HCT116 (cell line): ENCODE results near the gene CADM3. TPM values are rescaled to one million over a fixed set of nuclear protein-coding genes. Genes with fewer than 3 reads are reported as not detected.

Source experiments
- ATAC-seq: fragments of 200-7000 bp; cut with Tn5 transposase; 2 replicates; pipeline ENCODE4 v1.9.1; 2020; ENCODE audit warnings: mild to moderate bottlenecking, moderate library complexity
- BruUV-seq: library from RNA; stranded (reverse); fragments of 400-500 nt; replicated peaks from 2 replicates; lab custom pipeline; 2021; lab: Mats Ljungman, UMichigan
- CTCF ChIA-PET: fragments of 300-600 bp; sonication (Branson Sonifier 250); formaldehyde crosslinking; loops from one replicate; lab custom pipeline; 2021; ENCODE audit warnings: antibody characterized with exemption; lab: Charles Lee
- POLR2A ChIA-PET: fragments of 300-600, 350-600 bp; sonication (Branson Sonifier 250); formaldehyde crosslinking; loops from one replicate; lab custom pipeline; 2021; ENCODE audit warnings: antibody characterized with exemption; lab: Charles Lee
- RAD21 ChIA-PET, 2 experiments: fragments of 300-600 bp; sonication (Branson Sonifier 250); formaldehyde crosslinking; loops; one replicate each; lab custom pipeline; 2023; ENCODE audit warnings: low total read pairs in 2 of 2; ENCODE audit not compliant: uncharacterized antibody in 2 of 2, unreplicated experiment in 2 of 2, low non-redundant PET in 1 of 2; lab: Charles Lee
- DNase-seq: peaks from one replicate; pipeline ENCODE4 v3.0.0-alpha.2; 2010; ENCODE audit warnings: low read depth, low spot score
- H2AFZ ChIP-seq: fragments of 200-600 bp; shearing (Covaris generic), sonication (generic); 2 replicates; pipeline ENCODE4 v1.6.1; 2017; ENCODE audit warnings: low read depth, mixed run types, mixed read lengths, antibody characterized with exemption, low read length; ENCODE audit not compliant: poor library complexity, severe bottlenecking
- H3K27ac ChIP-seq: 2 replicates; pipeline ENCODE4 v1.5.1; 2012; ENCODE audit warnings: low read depth, low read length
- H3K27me3 ChIP-seq: fragments of 200-600 bp; sonication (generic); 2 replicates; pipeline ENCODE4 v1.6.1; 2016; ENCODE audit warnings: mixed run types, low read length, mixed read lengths; ENCODE audit not compliant: insufficient read depth
- H3K36me3 ChIP-seq, 2 experiments: fragments of 200-500 bp in 1 of 2; fragments of 200-600 bp in 1 of 2; sonication (Bioruptor generic) in 1 of 2; sonication (generic) in 1 of 2; 2 replicates each; pipeline versions ENCODE4 v1.5.1 to v1.6.1; 2014 to 2016; ENCODE audit warnings: low read length in 2 of 2, inconsistent platforms in 1 of 2, mixed read lengths in 1 of 2, mixed run types in 1 of 2; ENCODE audit not compliant: insufficient read depth in 2 of 2, control insufficient read depth in 1 of 2
- H3K4me1 ChIP-seq, 2 experiments: fragments of 200-600 bp in 1 of 2; sonication (generic) in 1 of 2; 2 replicates each; pipeline versions ENCODE4 v1.5.1 to v1.6.1; 2012 to 2017; ENCODE audit warnings: low read length in 2 of 2, inconsistent platforms in 1 of 2, mild to moderate bottlenecking in 1 of 2, mixed read lengths in 1 of 2, mixed run types in 1 of 2, moderate library complexity in 1 of 2; ENCODE audit not compliant: insufficient read depth in 2 of 2, control insufficient read depth in 1 of 2
- H3K4me2 ChIP-seq: fragments of 200-600 bp; sonication (generic); 2 replicates; pipeline ENCODE4 v1.6.1; 2017; ENCODE audit warnings: mixed run types, low read length, mixed read lengths
- H3K4me3 ChIP-seq, 2 experiments: fragments of 200-600 bp in 1 of 2; sonication (generic) in 1 of 2; replicated peaks in 1 of 2; 2 replicates each; pipeline ENCODE4 v1.5.1; 2011 to 2016; ENCODE audit warnings: low read length in 2 of 2, control low read depth in 1 of 2, low read depth in 1 of 2, mild to moderate bottlenecking in 1 of 2, mixed read lengths in 1 of 2, mixed run types in 1 of 2
- H3K79me2 ChIP-seq: fragments of 200-600 bp; sonication (generic); 2 replicates; pipeline ENCODE4 v1.6.1; 2017; ENCODE audit warnings: mild to moderate bottlenecking, mixed run types, low read length, moderate library complexity, mixed read lengths; ENCODE audit not compliant: insufficient read depth
- H3K9ac ChIP-seq: fragments of 200-600 bp; sonication (generic); 2 replicates; pipeline ENCODE4 v1.6.1; 2016; ENCODE audit warnings: low read length, mixed read lengths
- H3K9me2 ChIP-seq: fragments of 200-600 bp; sonication (generic), shearing (Covaris generic); 2 replicates; pipeline ENCODE4 v1.6.1; 2017; ENCODE audit warnings: mixed run types, mild to moderate bottlenecking, moderate library complexity; ENCODE audit not compliant: insufficient read depth
- H3K9me3 ChIP-seq, 2 experiments: fragments of 200-500 bp in 1 of 2; fragments of 200-600 bp in 1 of 2; sonication (Bioruptor generic) in 1 of 2; sonication (generic) in 1 of 2; 2 replicates each; pipeline ENCODE4 v1.6.1; 2014 to 2017; ENCODE audit warnings: low read length in 2 of 2, mixed read lengths in 2 of 2, inconsistent platforms in 1 of 2, low read depth in 1 of 2, mild to moderate bottlenecking in 1 of 2, mixed run types in 1 of 2, moderate library complexity in 1 of 2; ENCODE audit not compliant: control insufficient read depth in 1 of 2, insufficient read depth in 1 of 2
- H4K20me1 ChIP-seq: fragments of 200-600 bp; sonication (generic), shearing (Covaris generic); 2 replicates; pipeline ENCODE4 v1.6.1; 2017; ENCODE audit warnings: mixed run types, mild to moderate bottlenecking, moderate library complexity; ENCODE audit not compliant: insufficient read depth
- ATF3 ChIP-seq: IDR thresholded peaks from 2 replicates; pipeline ENCODE4 v1.6.1; 2012
- CEBPB ChIP-seq: IDR thresholded peaks from 2 replicates; pipeline ENCODE4 v1.6.1; 2012; ENCODE audit warnings: low read depth
- CTCF ChIP-seq, 3 experiments: fragments of 200-600 bp in 1 of 3; sonication (generic) in 1 of 3; IDR thresholded peaks in 2 of 3; conservative IDR thresholded peaks in 1 of 3; 2 replicates each; pipeline ENCODE4 v1.5.1; 2012 to 2017; ENCODE audit warnings: low read depth in 2 of 3, low read length in 2 of 3, antibody characterized with exemption in 1 of 3, borderline replicate concordance in 1 of 3, control low read depth in 1 of 3, mild to moderate bottlenecking in 1 of 3, mixed read lengths in 1 of 3, mixed run types in 1 of 3, moderate library complexity in 1 of 3; ENCODE audit not compliant: insufficient read depth in 1 of 3
- EGR1 ChIP-seq: IDR thresholded peaks from 2 replicates; pipeline ENCODE4 v1.6.1; 2012; ENCODE audit warnings: low read depth
- ELF1 ChIP-seq: IDR thresholded peaks from 2 replicates; pipeline ENCODE4 v1.6.1; 2012; ENCODE audit warnings: low read depth, borderline replicate concordance
- EZH2 ChIP-seq: fragments of 200-600 bp; sonication (generic); IDR thresholded peaks from 2 replicates; pipeline ENCODE4 v1.6.1; 2017; ENCODE audit warnings: antibody characterized with exemption, mixed run types
- EZH2phosphoT487 ChIP-seq: fragments of 200-600 bp; IDR thresholded peaks from 2 replicates; pipeline ENCODE4 v1.6.1; 2018; ENCODE audit warnings: antibody characterized with exemption, borderline replicate concordance
- JUND ChIP-seq: IDR thresholded peaks from 2 replicates; pipeline ENCODE4 v1.6.1; 2012
- SIN3A ChIP-seq: IDR thresholded peaks from 2 replicates; pipeline ENCODE4 v1.6.1; 2012; ENCODE audit warnings: low read depth
- SRF ChIP-seq: IDR thresholded peaks from 2 replicates; pipeline ENCODE4 v1.6.1; 2012; ENCODE audit warnings: low read depth
- YY1 ChIP-seq: IDR thresholded peaks from 2 replicates; pipeline ENCODE4 v1.6.1; 2011; ENCODE audit warnings: low read length, low read depth, moderate library complexity, mild to moderate bottlenecking; ENCODE audit not compliant: insufficient replicate concordance; ENCODE audit errors: extremely low read depth
- ZBTB33 ChIP-seq: IDR thresholded peaks from 2 replicates; pipeline ENCODE4 v1.6.1; 2011; ENCODE audit warnings: mild to moderate bottlenecking, low read length, moderate library complexity; ENCODE audit not compliant: insufficient replicate concordance; ENCODE audit errors: extremely low read depth
- ZFX ChIP-seq: fragments of 450-650 bp; IDR thresholded peaks from 2 replicates; pipeline ENCODE4 v1.6.1; 2017
- intact Hi-C: fragments of 100-400 bp; cut with micrococcal nuclease; formaldehyde crosslinking; loops from 2 replicates; pipeline ENCODE4 v1.10.0; 2022
- total RNA-seq: library from RNA; stranded (reverse); gene quantifications from one replicate; pipeline ENCODE4 v1.2.1, GENCODE V29; 2021; ENCODE audit not compliant: unreplicated experiment

CADM3 gene
- total RNA-seq, 1 experiment from 2014 or later: not detected

GRCh38 chr1:159172614-159173291 lies 1.3 kb downstream of the CADM3 start:
- H3K9ac ChIP-seq: no peak overlapping the region
- no peak overlapping the region for H3K4me3 ChIP-seq
- no peak for DNase-seq
- H2AFZ ChIP-seq: no peak overlapping the region
- no peak overlapping the region for H3K4me2 ChIP-seq
- H3K27me3 ChIP-seq: peaks cover 31% of the 10 kb centered on the region
- no peak for ATAC-seq
- H3K36me3 ChIP-seq: no peaks in the 10 kb centered on the region
- no peaks in the 10 kb centered on the region for H3K79me2 ChIP-seq
- intact Hi-C loops: no loop called here
- no peak for TF ChIP-seq CTCF (IDR thresholded peaks at IDR 0.05 in 2 of 3, conservative IDR thresholded peaks at IDR 0.05 in 1 of 3; ENCODE audit: borderline replicate concordance in 1 of 3, insufficient read depth in 1 of 3, low read depth in 2 of 3, low read length in 2 of 3)
- no peak for TF ChIP-seq JUND
- no peak for TF ChIP-seq SRF
- no peak for TF ChIP-seq EZH2phosphoT487
- no peak for TF ChIP-seq SIN3A
- TF ChIP-seq ELF1: no peak
- TF ChIP-seq ATF3: no peak
- no peak for TF ChIP-seq ZFX
- TF ChIP-seq EGR1: no peak
- no peak for TF ChIP-seq CEBPB
- no peak for TF ChIP-seq YY1
- TF ChIP-seq ZBTB33: no peak
- no peak for TF ChIP-seq EZH2
- no peaks in the 10 kb centered on the region for H3K9me3 ChIP-seq
- no peaks in the 10 kb centered on the region for H3K4me1 ChIP-seq
- no TSS peak for BruUV-seq
- ChIA-PET CTCF (no interaction called here), RAD21 (no interaction called here), POLR2A (no interaction called here)
- H3K27ac ChIP-seq: no peak overlapping the region
- H3K9me2 ChIP-seq: no peaks in the 10 kb centered on the region
- H4K20me1 ChIP-seq: no peaks in the 10 kb centered on the region
